ENCODE data around the gene CD300LD.

DNA sequence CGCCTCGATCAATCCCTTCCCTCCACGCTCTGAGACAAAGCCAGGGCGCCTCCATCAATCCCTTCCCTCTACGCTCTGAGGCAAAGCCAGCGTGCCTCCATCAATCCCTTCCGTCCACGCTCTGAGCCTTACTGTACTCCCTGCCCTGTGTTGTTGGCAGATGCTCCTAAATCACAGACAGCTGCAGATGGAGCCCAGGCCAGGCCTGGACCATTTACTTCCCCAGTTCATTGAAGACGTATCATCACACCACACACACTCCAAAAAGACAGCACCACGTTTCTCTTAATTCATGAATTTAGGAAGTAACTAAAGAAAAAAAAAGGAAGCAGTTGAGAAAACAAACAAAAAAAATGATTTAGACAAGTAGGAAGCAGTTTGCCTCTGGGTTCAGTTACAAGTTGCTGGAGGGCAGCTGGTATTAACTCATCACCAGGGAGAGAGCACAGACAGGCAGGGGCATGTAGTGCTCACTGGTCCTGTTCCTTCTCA, 7.4 kb upstream of the CD300LD start:
- TF ChIP-seq, protein P1, sequence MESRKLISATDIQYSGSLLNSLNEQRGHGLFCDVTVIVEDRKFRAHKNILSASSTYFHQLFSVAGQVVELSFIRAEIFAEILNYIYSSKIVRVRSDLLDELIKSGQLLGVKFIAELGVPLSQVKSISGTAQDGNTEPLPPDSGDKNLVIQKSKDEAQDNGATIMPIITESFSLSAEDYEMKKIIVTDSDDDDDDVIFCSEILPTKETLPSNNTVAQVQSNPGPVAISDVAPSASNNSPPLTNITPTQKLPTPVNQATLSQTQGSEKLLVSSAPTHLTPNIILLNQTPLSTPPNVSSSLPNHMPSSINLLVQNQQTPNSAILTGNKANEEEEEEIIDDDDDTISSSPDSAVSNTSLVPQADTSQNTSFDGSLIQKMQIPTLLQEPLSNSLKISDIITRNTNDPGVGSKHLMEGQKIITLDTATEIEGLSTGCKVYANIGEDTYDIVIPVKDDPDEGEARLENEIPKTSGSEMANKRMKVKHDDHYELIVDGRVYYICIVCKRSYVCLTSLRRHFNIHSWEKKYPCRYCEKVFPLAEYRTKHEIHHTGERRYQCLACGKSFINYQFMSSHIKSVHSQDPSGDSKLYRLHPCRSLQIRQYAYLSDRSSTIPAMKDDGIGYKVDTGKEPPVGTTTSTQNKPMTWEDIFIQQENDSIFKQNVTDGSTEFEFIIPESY (IDR thresholded peaks at IDR 0.05), result no peak
- TF ChIP-seq KDM1A (IDR thresholded peaks at IDR 0.05; ENCODE audit: borderline replicate concordance) (no peak), MYB (IDR thresholded peaks at IDR 0.05; ENCODE audit: borderline replicate concordance, low read depth, low read length) (no peak), POLR2A (IDR thresholded peaks at IDR 0.05; ENCODE audit: low read depth, low read length) (no peak), NRF1 (conservative IDR thresholded peaks at IDR 0.05; ENCODE audit: low read depth, low read length) (no peak), MYC (IDR thresholded peaks at IDR 0.05; ENCODE audit: insufficient read depth, insufficient read length, insufficient replicate concordance, low read length, severe bottlenecking) (no peak), TCF12 (IDR thresholded peaks at IDR 0.05; ENCODE audit: low read depth, low read length) (no peak), TARDBP (IDR thresholded peaks at IDR 0.05; ENCODE audit: borderline replicate concordance) (no peak), NR2F1 (conservative IDR thresholded peaks at IDR 0.05) (no peak)
- TF ChIP-seq, protein P2, sequence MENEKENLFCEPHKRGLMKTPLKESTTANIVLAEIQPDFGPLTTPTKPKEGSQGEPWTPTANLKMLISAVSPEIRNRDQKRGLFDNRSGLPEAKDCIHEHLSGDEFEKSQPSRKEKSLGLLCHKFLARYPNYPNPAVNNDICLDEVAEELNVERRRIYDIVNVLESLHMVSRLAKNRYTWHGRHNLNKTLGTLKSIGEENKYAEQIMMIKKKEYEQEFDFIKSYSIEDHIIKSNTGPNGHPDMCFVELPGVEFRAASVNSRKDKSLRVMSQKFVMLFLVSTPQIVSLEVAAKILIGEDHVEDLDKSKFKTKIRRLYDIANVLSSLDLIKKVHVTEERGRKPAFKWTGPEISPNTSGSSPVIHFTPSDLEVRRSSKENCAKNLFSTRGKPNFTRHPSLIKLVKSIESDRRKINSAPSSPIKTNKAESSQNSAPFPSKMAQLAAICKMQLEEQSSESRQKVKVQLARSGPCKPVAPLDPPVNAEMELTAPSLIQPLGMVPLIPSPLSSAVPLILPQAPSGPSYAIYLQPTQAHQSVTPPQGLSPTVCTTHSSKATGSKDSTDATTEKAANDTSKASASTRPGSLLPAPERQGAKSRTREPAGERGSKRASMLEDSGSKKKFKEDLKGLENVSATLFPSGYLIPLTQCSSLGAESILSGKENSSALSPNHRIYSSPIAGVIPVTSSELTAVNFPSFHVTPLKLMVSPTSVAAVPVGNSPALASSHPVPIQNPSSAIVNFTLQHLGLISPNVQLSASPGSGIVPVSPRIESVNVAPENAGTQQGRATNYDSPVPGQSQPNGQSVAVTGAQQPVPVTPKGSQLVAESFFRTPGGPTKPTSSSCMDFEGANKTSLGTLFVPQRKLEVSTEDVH (IDR thresholded peaks at IDR 0.05; ENCODE audit: low read depth, partially characterized antibody), result no peak

Data from GM12878 (cell line).